NCI-H524 treated with DMSO at 0.1 percent for 48 hours (cell line): ENCODE results near the gene MTOR.
A peak's percentile ranks its signal among the peaks of the same experiment; 100 is the strongest.
"Not testable (repeated sequence)": the region's sequence is repeated elsewhere in the genome, so short reads cannot be mapped to it uniquely, and the experiment has no call there.

Experiments
- DNase-seq: peaks from one replicate; lab custom pipeline; 2025; lab: John Stamatoyannopoulos, UW

Gene MTOR

DNA sequence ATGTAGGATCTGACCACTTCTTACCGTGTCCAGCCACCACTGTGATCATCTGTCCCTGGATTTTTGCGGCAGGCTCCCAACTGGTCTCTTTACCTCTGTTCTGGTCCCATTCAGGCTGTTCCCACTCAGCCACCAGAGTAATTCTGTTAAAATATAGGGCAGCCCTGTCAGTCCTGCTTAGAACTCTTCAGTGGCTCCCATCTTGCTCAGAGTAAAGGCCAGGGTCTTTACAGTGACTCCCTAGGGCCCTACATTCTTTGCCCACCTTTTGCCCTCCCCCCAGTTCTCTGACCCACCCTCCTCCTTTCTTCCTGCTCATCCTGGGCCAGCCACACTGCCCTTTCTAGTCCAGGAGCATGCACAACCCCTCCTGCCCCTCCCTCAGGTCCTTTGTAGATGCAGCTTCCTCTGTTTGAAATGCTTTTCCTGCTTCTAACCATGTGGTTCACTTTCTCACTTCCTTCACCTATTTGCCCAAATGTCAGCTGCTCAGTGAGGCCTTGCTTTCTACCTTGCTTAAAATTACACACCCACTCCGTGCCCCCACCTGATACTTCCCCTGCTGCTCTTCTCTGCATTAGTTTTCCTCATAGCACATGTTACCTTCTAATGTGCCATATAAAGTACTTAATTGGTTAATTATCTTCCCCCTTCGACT, 18.5 kb upstream of the MTOR start:
- DNase-seq: no peak

GRCh38 chr1:11279630-11280029, 17.3 kb upstream of the MTOR start:
- DNase-seq: no peak

GRCh38 chr1:11279152-11279551, 16.8 kb upstream of the MTOR start:
- no peak for DNase-seq

DNA sequence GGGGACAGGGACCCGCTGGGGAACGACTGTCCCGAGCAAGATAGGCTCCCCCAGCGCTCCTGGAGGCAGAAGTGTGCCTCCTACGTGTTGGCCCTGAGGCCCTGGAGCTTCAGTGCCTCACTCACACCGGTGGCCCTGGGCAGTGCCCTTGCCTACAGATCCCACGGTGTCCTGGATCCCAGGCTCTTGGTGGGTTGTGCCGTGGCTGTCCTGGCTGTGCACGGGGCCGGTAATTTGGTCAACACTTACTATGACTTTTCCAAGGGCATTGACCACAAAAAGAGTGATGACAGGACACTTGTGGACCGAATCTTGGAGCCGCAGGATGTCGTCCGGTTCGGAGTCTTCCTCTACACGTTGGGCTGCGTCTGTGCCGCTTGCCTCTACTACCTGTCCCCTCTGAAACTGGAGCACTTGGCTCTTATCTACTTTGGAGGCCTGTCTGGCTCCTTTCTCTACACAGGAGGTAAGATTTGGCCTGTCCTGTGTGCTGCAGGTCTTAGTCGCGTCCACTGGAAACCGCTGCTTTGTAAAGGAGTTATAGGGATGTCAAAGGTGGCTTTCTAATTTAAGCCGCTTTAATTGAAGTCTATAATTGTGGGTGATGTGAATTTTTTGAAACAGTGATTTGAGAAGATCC, 11.4 kb upstream of the MTOR start:
- DNase-seq: no peak

GRCh38 chr1:11272832-11273594, 10.7 kb upstream of the MTOR start, which contains the start of gene UBIAD1:
TSS of gene UBIAD1 (plus strand) at chr1:11273198. CDS start at chr1:11273532, 334 bp downstream.
- DNase-seq: no peak

- no peak for DNase-seq
Measured at GRCh38 chr1:11272544-11272831, 10.1 kb upstream of the MTOR start.

DNA sequence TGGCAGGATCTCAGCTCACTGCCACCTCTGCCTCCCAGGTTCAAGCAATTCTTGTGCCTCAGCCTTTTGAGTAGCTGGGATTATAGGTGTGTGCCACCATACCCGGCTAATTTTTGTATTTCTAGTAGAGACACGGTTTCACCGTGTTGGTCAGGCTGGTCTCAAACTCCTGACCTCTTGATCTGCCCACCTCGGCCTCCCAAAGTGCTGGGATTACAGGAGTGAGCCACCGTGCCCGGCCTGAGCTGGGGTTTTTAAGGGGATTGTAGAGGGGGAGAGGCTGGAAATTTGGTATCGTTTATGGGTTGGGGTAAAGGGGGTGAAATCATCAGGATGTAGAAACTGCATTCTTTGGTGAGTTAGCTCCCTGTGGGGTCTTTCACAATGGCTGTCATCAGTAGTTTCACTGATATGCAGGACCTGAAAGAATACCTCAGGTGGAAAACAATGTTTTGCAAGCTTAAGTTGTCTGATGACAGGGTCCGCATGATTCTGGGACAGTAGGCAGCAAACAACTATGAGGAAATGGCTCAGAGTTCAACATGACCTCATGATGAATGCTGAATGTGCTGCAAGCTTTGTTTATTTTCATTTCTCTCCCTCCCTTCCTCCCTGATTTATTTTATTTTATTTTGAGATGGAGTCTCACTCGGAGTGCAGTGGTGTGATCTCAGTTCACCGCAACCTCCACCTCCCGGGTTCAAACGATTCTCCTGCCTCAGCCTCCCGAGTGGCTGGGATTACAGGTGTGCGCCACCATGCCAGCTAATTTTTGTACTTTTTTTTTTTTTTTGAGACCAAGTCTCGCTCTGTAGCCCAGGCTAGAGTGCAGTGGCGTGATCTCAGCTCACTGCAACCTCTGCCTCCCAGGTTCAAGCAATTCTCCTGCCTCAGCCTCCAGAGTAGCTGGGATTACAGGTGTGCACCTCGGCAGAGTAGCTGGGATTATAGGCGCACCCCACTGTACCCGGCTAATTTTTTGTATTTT, 5.3 kb upstream of the MTOR start:
- DNase-seq: not testable (repeated sequence)

GRCh38 chr1:11266268-11267074, 4.1 kb upstream of the MTOR start:
- no peak for DNase-seq

GRCh38 chr1:11256299-11256698, 6.1 kb downstream of the MTOR start:
- no peak for DNase-seq

DNA sequence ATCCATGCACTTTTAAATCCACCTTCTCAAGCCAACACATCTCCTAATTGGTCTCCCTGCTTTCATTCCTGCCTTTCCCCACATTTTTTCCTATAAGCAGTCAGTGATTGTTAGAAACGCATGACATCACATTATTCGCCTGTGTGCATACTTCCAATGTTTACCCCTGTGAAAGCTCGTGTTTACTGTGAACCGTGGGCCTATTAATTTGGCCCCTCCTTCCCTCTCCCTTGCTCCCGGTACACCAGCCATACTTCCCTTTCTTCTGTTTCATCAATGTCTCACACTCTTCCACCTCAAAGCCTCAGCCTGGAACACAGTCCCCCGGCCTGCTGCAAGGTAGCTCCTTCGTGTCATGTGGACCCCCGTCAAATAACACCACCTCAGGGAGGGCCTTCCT, 9.1 kb downstream of the MTOR start:
- DNase-seq: no peak

DNA sequence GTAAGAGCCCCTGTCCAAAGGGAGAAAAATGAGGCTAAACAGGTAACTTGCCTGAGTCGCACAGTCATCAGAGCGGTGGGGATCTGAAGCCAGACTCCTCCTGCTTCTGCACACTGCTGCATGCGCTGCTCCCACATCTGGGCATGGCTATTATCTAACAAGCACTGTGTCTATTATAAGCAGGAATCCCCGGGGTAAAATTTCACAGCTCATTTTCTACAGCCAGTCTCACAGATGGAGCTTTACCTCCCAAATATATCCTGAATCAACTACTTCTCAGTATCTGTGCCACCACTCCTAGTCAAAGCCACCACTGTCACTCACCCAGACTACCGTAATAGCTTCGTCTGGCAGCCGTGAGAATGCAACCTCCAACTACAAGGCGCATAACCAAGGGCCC, 9.8 kb downstream of the MTOR start:
- DNase-seq: no peak

DNA sequence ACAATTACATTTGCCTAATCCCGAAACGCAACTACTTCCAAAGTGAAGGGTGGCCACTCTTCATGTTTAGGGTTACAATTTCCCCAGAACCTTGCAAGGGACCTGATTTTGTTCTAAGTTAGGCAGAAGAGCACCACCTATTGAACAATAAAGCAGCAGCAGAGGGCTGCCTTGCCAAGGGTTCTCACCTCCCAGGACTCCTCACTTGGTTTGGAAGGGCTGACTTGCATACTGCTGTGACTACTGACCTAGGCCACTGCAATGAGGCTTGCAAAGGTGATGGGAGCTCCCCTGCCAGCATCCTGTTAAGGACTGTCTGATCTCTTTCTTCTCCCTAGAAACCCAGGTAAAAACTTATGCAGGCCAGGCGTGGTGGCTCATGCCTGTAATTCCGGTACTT, 14.2 kb downstream of the MTOR start:
- DNase-seq: no peak

GRCh38 chr1:11245904-11246719, 16.2 kb downstream of the MTOR start:
- DNase-seq: no peak

- DNase-seq: no peak
Measured at GRCh38 chr1:11245248-11245647, 17.1 kb downstream of the MTOR start.

GRCh38 chr1:11238311-11238710, 24.0 kb downstream of the MTOR start:
- peak; percentile 2 for DNase-seq

DNA sequence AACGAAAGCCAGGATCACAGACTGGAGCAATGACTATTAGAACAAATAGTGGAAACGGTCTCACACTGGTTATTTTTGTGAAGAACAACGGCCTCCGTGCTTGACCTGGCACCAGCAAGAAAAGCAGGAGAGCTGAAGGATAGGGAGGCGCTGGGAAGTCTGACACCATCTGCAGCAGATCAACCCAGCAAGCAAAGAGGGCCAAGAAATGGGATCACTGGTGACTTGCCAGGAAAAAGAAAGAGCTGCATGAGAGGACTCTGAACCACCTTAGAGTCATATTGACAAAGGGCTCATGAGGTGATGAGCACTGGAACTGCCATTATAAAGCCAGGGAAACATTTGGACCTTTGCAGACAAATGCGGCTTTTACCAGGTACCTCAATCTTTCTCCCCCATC, 25.0 kb downstream of the MTOR start:
- DNase-seq: no peak

DNA sequence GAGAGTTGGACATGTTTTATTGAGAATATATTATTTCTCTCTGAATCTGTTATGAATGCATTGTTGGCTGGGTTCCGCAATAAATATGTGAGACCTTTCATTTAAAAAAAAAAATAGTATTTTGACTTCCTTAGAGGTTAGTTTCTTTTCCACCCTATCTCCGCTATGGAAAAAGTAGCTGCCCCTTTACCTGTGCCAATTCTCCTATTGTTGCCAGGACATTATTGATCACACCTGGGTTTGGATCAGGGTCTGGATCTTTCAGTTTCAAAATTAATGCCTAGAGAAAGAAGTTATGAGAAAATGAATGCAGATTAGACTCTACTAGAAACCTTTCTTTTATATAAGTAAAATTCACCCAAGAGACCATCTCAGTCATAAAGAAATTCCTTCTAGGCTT, 29.1 kb downstream of the MTOR start:
- no peak for DNase-seq

DNA sequence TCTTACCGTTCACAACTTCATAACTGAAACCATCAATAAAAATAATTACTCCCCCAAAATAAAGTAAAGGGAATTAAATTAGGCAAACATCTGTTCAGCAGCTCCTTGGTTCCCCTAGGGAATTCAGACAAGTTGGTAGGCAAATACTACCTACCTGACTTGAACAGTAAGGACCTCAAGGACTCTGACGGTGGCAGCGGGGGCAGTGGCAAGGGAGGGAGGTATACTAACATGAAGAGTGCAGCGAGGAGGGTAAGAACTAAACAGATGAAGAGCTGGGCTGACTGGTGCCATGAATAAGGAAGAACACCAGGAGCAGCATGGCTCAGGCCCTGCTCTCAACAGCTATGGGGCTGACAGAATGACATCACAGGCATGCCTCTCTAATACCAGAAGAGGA, 33.1 kb downstream of the MTOR start:
- DNase-seq: peak; percentile 26

DNA sequence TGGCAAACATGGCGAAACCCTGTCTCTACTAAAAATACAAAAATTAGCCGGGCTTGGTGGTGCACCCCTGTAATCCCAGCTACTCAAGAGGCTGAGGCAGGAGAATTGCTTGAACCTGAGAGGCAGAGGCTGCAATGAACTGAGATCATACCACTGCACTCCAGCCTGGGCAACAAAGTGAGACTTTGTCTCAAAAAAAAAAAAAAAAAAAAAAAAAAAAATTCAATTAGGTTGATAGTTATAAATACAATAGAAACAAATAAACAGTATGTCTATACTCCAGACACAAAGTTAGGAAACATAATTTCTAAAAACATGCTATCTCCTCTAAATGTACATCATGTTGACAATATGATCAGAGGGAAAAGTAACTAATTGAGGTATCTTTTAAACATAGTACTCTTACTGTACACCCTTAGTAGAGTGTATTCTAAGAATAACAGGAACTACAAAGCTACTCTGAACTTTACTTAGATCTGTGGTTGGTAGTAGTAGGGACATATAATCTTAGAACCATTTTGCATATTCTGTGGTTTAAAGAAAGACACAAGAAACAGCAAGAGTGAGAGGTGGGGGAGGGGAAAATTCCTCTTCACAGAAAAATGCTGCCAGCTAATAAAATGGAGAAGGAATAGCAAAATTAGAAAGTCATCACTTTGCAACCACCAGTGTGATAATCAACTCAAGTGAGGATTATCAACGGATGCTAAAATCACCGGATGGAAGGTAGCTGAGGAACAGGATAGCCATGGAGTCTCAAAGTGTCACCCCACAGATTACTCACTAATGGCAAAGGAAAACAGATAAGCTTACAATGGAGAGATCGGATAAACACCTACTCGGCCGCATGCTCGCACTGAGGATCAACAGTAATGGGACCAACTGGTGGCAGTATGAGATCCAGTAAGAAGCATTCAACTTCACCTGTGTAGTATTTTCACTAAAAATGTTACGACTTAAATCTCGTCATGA, 35.0 kb downstream of the MTOR start:
- DNase-seq: no peak
